ENCODE results near the gene NPIPB12.
"Not testable (repeated sequence)": the region's sequence is repeated elsewhere in the genome, so short reads cannot be mapped to it uniquely, and the experiment has no call there.

Gene NPIPB12

GRCh38 chr16:29506308-29506707 lies at the start of gene NPIPB12:
Gene NPIPB12, minus strand, starts transcription at chr16:29506408.
- not testable (repeated sequence) for H3K9me3 ChIP-seq (ENCODE audit: control insufficient read depth, low read length); H3K9ac ChIP-seq (ENCODE audit: low read length); H3K4me1 ChIP-seq (ENCODE audit: control insufficient read depth, insufficient read depth, low read length); H3K36me3 ChIP-seq (ENCODE audit: control insufficient read depth, insufficient read depth, low read length); H3K27me3 ChIP-seq (ENCODE audit: control insufficient read depth, insufficient read depth, low read length); H3K4me3 ChIP-seq (ENCODE audit: low read length)

DNA sequence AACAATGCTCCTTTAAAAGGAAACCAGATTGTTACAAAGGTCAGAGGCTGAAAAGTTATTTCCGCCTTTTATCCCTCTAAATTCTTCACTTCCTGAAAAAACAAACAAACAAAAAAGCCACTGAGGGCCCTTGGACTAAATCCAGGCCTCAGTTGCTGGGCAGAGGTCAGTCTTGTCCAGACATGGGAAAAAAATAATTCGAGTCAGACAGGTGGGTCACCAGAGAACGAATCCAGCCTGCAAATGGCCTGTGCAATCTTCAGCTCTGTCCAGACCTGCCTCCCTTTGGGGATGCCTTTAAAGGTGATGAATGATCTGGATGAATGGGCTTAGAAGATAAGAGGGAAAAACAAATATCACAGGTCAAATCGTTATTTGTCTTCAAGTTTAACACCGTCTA lies 15.3 kb upstream of the NPIPB12 start:
- not testable (repeated sequence) for H3K27me3 ChIP-seq (ENCODE audit: control insufficient read depth, insufficient read depth, low read length); H3K4me1 ChIP-seq (ENCODE audit: control insufficient read depth, insufficient read depth, low read length); H3K4me3 ChIP-seq (ENCODE audit: low read length); H3K9me3 ChIP-seq (ENCODE audit: control insufficient read depth, low read length); H3K36me3 ChIP-seq (ENCODE audit: control insufficient read depth, insufficient read depth, low read length); H3K9ac ChIP-seq (ENCODE audit: low read length)

- not testable (repeated sequence) for H3K27me3 ChIP-seq (ENCODE audit: control insufficient read depth, insufficient read depth, low read length); H3K36me3 ChIP-seq (ENCODE audit: control insufficient read depth, insufficient read depth, low read length); H3K9me3 ChIP-seq (ENCODE audit: control insufficient read depth, low read length); H3K4me3 ChIP-seq (ENCODE audit: low read length); H3K9ac ChIP-seq (ENCODE audit: low read length); H3K4me1 ChIP-seq (ENCODE audit: control insufficient read depth, insufficient read depth, low read length)
Observed at GRCh38 chr16:29482276-29482675, 23.9 kb downstream of the NPIPB12 start.

DNA sequence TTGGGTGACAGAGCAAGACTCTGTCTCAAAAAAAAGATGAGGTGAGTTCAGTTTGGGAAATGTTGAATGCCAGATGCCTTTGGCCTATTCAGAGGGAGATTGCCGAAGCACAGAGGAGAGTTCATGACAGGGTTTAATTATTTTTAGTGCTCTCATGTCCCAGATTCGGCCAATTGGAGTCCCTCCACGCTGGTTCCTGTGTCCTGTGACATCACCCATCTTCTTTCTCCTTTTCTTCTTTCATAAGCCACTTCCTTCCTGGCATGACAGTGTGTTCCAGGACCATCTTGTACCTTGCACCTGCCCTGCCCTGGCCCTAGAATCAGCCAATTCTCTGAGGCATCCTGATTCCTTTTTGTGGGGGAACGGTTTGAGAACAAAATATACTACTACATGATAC lies 34.1 kb downstream of the NPIPB12 start:
- not testable (repeated sequence) for H3K4me1 ChIP-seq (ENCODE audit: control insufficient read depth, insufficient read depth, low read length); H3K27me3 ChIP-seq (ENCODE audit: control insufficient read depth, insufficient read depth, low read length); H3K36me3 ChIP-seq (ENCODE audit: control insufficient read depth, insufficient read depth, low read length); H3K9ac ChIP-seq (ENCODE audit: low read length); H3K9me3 ChIP-seq (ENCODE audit: control insufficient read depth, low read length); H3K4me3 ChIP-seq (ENCODE audit: low read length)

DNA sequence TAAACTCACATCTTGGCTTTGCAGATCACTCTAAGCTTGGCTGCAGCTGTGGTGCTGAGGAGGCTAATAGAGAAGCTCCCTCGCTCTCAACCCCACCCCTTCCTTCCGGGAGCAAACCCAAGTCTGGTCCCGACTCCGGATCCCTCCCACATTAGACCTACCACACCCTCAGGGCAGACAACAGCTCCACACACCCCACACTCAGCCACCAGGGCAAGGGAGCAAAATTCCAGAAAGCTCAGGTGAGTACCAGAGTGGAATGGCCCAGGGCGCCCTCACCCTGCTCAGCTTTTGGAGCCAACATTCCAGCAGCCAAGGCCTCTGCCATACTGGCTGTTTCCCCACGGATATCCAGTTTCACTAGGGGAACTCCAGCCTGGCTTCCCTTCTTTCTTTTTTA lies 36.5 kb downstream of the NPIPB12 start:
- H3K4me3 ChIP-seq (ENCODE audit: low read length); H3K4me1 ChIP-seq (ENCODE audit: control insufficient read depth, insufficient read depth, low read length); H3K27me3 ChIP-seq (ENCODE audit: control insufficient read depth, insufficient read depth, low read length); H3K9me3 ChIP-seq (ENCODE audit: control insufficient read depth, low read length); H3K9ac ChIP-seq (ENCODE audit: low read length); H3K36me3 ChIP-seq (ENCODE audit: control insufficient read depth, insufficient read depth, low read length): not testable (repeated sequence)

DNA sequence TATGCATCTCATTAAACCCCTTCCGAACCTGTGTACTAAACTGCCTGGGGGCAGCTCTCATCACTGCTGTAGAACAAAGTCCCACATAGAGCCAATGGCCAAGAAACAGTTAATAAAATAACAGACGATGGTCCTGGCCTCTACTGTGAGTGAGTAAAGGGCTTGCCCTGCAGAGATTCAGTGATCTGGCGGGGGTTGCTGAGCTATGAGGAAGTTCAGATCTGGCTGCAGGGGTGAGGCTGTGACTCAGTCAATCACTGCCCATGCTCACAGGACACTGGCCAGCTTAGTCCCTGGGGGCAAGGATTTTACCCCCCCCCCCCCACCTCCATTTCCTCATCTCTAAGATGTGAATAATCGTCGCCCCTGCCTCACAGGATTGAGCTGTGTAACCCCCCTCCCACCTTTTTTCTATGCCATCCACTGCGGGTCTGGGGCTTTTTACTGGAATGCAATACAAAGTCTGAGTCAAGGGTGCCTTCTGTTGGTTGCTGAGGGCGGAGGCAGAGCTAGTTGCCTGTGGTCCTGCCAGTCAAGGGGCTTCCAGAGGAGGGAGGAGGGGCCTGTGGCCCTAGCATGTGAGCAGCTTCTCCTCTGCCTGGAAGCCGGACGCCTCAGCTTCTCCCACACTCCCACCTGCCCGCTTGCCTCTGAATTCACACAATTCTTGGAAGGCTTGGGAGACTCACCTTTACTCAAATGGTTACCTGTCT lies 38.4 kb downstream of the NPIPB12 start:
- not testable (repeated sequence) for H3K4me3 ChIP-seq (ENCODE audit: low read length); H3K4me1 ChIP-seq (ENCODE audit: control insufficient read depth, insufficient read depth, low read length); H3K27me3 ChIP-seq (ENCODE audit: control insufficient read depth, insufficient read depth, low read length); H3K9me3 ChIP-seq (ENCODE audit: control insufficient read depth, low read length); H3K36me3 ChIP-seq (ENCODE audit: control insufficient read depth, insufficient read depth, low read length); H3K9ac ChIP-seq (ENCODE audit: low read length)

GRCh38 chr16:29466904-29467303 lies 39.3 kb downstream of the NPIPB12 start:
- not testable (repeated sequence) for H3K9me3 ChIP-seq (ENCODE audit: control insufficient read depth, low read length); H3K36me3 ChIP-seq (ENCODE audit: control insufficient read depth, insufficient read depth, low read length); H3K9ac ChIP-seq (ENCODE audit: low read length); H3K4me3 ChIP-seq (ENCODE audit: low read length); H3K27me3 ChIP-seq (ENCODE audit: control insufficient read depth, insufficient read depth, low read length); H3K4me1 ChIP-seq (ENCODE audit: control insufficient read depth, insufficient read depth, low read length)

- not testable (repeated sequence) for H3K27me3 ChIP-seq (ENCODE audit: control insufficient read depth, insufficient read depth, low read length); H3K4me1 ChIP-seq (ENCODE audit: control insufficient read depth, insufficient read depth, low read length); H3K36me3 ChIP-seq (ENCODE audit: control insufficient read depth, insufficient read depth, low read length); H3K4me3 ChIP-seq (ENCODE audit: low read length); H3K9me3 ChIP-seq (ENCODE audit: control insufficient read depth, low read length); H3K9ac ChIP-seq (ENCODE audit: low read length)
Observed at GRCh38 chr16:29465985-29466824, 40.0 kb downstream of the NPIPB12 start.

GRCh38 chr16:29460647-29461030 lies 45.6 kb downstream of the NPIPB12 start:
- not testable (repeated sequence) for H3K27me3 ChIP-seq (ENCODE audit: control insufficient read depth, insufficient read depth, low read length); H3K4me3 ChIP-seq (ENCODE audit: low read length); H3K9ac ChIP-seq (ENCODE audit: low read length); H3K36me3 ChIP-seq (ENCODE audit: control insufficient read depth, insufficient read depth, low read length); H3K4me1 ChIP-seq (ENCODE audit: control insufficient read depth, insufficient read depth, low read length); H3K9me3 ChIP-seq (ENCODE audit: control insufficient read depth, low read length)

GRCh38 chr16:29459706-29460646 lies 46.2 kb downstream of the NPIPB12 start, which contains the start of gene SULT1A4:
Gene SULT1A4, plus strand, starts transcription at chr16:29459913. Its CDS starts 1,473 bp downstream, at chr16:29461386.
- H3K9me3 ChIP-seq (ENCODE audit: control insufficient read depth, low read length); H3K36me3 ChIP-seq (ENCODE audit: control insufficient read depth, insufficient read depth, low read length); H3K9ac ChIP-seq (ENCODE audit: low read length); H3K4me1 ChIP-seq (ENCODE audit: control insufficient read depth, insufficient read depth, low read length); H3K27me3 ChIP-seq (ENCODE audit: control insufficient read depth, insufficient read depth, low read length); H3K4me3 ChIP-seq (ENCODE audit: low read length): not testable (repeated sequence)

GRCh38 chr16:29457660-29458059 lies 48.5 kb downstream of the NPIPB12 start:
- not testable (repeated sequence) for H3K36me3 ChIP-seq (ENCODE audit: control insufficient read depth, insufficient read depth, low read length); H3K4me3 ChIP-seq (ENCODE audit: low read length); H3K9ac ChIP-seq (ENCODE audit: low read length); H3K9me3 ChIP-seq (ENCODE audit: control insufficient read depth, low read length); H3K27me3 ChIP-seq (ENCODE audit: control insufficient read depth, insufficient read depth, low read length); H3K4me1 ChIP-seq (ENCODE audit: control insufficient read depth, insufficient read depth, low read length)

- not testable (repeated sequence) for H3K4me1 ChIP-seq (ENCODE audit: control insufficient read depth, insufficient read depth, low read length); H3K9ac ChIP-seq (ENCODE audit: low read length); H3K4me3 ChIP-seq (ENCODE audit: low read length); H3K9me3 ChIP-seq (ENCODE audit: control insufficient read depth, low read length); H3K27me3 ChIP-seq (ENCODE audit: control insufficient read depth, insufficient read depth, low read length); H3K36me3 ChIP-seq (ENCODE audit: control insufficient read depth, insufficient read depth, low read length)
Observed at GRCh38 chr16:29454828-29455227, 51.4 kb downstream of the NPIPB12 start.

Data from mucosa of stomach (tissue), 1 donor.